Smooth muscle cell (in vitro differentiated cells): ENCODE data around the gene ATF6B. TPM values are rescaled to one million over a fixed set of nuclear protein-coding genes. Genes with fewer than 3 reads are reported as not detected.

Source experiments
- DNase-seq: peaks from one replicate; lab custom pipeline; 2025; ENCODE audit not compliant: unreplicated experiment; lab: John Stamatoyannopoulos, UW
- H2AFZ ChIP-seq: fragments of 200-600 bp; sonication (generic); 2 replicates; pipeline ENCODE4 v1.6.0; 2016; ENCODE audit warnings: antibody characterized with exemption, low read depth, mild to moderate bottlenecking
- H3F3A ChIP-seq: fragments of 200-600 bp; sonication (generic); 2 replicates; pipeline ENCODE4 v1.6.0; 2017; ENCODE audit warnings: antibody characterized with exemption, low read depth
- H3K27ac ChIP-seq: fragments of 200-600 bp; sonication (generic); 2 replicates; pipeline ENCODE4 v1.5.1; 2016; ENCODE audit warnings: low read depth, mild to moderate bottlenecking
- H3K27me3 ChIP-seq: fragments of 200-600 bp; sonication (generic); 2 replicates; pipeline ENCODE4 v1.6.1; 2016; ENCODE audit warnings: low read depth, mild to moderate bottlenecking
- H3K36me3 ChIP-seq: fragments of 200-600 bp; sonication (generic); 2 replicates; pipeline ENCODE4 v1.5.1; 2016; ENCODE audit warnings: low read depth
- H3K4me1 ChIP-seq: fragments of 200-600 bp; sonication (generic); 2 replicates; pipeline ENCODE4 v1.5.1; 2016; ENCODE audit warnings: low read depth
- H3K4me2 ChIP-seq: fragments of 200-600 bp; sonication (generic); 2 replicates; pipeline ENCODE4 v1.6.0; 2016; ENCODE audit warnings: mild to moderate bottlenecking
- H3K4me3 ChIP-seq: fragments of 200-600 bp; sonication (generic); 2 replicates; pipeline ENCODE4 v1.5.1; 2016; ENCODE audit warnings: mild to moderate bottlenecking
- H3K79me2 ChIP-seq: fragments of 200-600 bp; sonication (generic); 2 replicates; pipeline ENCODE4 v1.6.0; 2016; ENCODE audit warnings: low read depth, mild to moderate bottlenecking
- H3K9ac ChIP-seq: fragments of 200-600 bp; sonication (generic); 2 replicates; pipeline ENCODE4 v1.6.0; 2016; ENCODE audit warnings: low read depth
- H3K9me3 ChIP-seq: fragments of 200-600 bp; sonication (generic); replicated peaks from 2 replicates; pipeline ENCODE4 v1.5.1; 2016; ENCODE audit warnings: low read depth
- H4K20me1 ChIP-seq: fragments of 200-600 bp; sonication (generic); 2 replicates; pipeline ENCODE4 v1.6.0; 2016; ENCODE audit warnings: low read depth
- CTCF ChIP-seq: fragments of 200-600 bp; sonication (generic); IDR thresholded peaks from 2 replicates; pipeline ENCODE4 v1.5.1; 2017; ENCODE audit warnings: borderline replicate concordance, mild to moderate bottlenecking, antibody characterized with exemption; ENCODE audit not compliant: insufficient read depth, poor library complexity, severe bottlenecking
- WGBS: methylation state at CpG from one replicate; pipeline ENCODE4 v1.1.7; 2016; ENCODE audit warnings: low lambda C conversion rate; 5-methylcytosine and 5-hydroxymethylcytosine counted together
- polyA plus RNA-seq: library from polyadenylated mRNA; unstranded; fragments of >200 nt; fragmentation: Nextera tagmentation; extraction: Ambion mirVana; gene quantifications from 2 replicates; pipeline ENCODE4 v1.2.1, GENCODE V29; 2016
- total RNA-seq: library from RNA; depleted of rRNA; stranded (reverse); fragments of >200 nt; gene quantifications from 2 replicates; pipeline ENCODE4 v1.2.3, GENCODE V29; 2014

The ATF6B gene
- total and polyA plus RNA-seq, 2 experiments from 2014 or later: 22.2 to 22.5 TPM

GRCh38 chr6:32149932-32150870, 22.2 kb upstream of the ATF6B start:
- peak overlapping the region; percentile 27 for H3K4me3 ChIP-seq
- peak overlapping the region; percentile 90 for H3K4me2 ChIP-seq
- no peak for DNase-seq
- H3K36me3 ChIP-seq: no peaks in the 10 kb centered on the region
- H2AFZ ChIP-seq: no peak overlapping the region
- whole genome bisulfite sequencing: 24% methylated on average over 37 of the region's 55 CpGs
- H4K20me1 ChIP-seq: no peaks in the 10 kb centered on the region
- H3K27me3 ChIP-seq: peaks cover 26% of the 10 kb centered on the region
- peaks cover 17% of the 10 kb centered on the region for H3K4me1 ChIP-seq
- no peaks in the 10 kb centered on the region for H3F3A ChIP-seq
- H3K9me3 ChIP-seq: no peaks in the 10 kb centered on the region
- no peak overlapping the region for H3K27ac ChIP-seq
- no peak for TF ChIP-seq CTCF
- peaks cover 9% of the 10 kb centered on the region for H3K79me2 ChIP-seq
- H3K9ac ChIP-seq: no peak overlapping the region

- H3K9ac ChIP-seq: no peak overlapping the region
- WGBS: 55% methylated on average over 47 of the region's 47 CpGs
- H3F3A ChIP-seq: no peaks in the 10 kb centered on the region
- H3K79me2 ChIP-seq: no peaks in the 10 kb centered on the region
- H3K4me3 ChIP-seq: peak overlapping the region; percentile 32
- peak overlapping the region; percentile 52 for H3K4me2 ChIP-seq
- no peaks in the 10 kb centered on the region for H3K36me3 ChIP-seq
- no peaks in the 10 kb centered on the region for H3K9me3 ChIP-seq
- H3K4me1 ChIP-seq: peaks cover 12% of the 10 kb centered on the region
- no peak for DNase-seq
- H3K27me3 ChIP-seq: peaks cover 26% of the 10 kb centered on the region
- H3K27ac ChIP-seq: no peak overlapping the region
- H4K20me1 ChIP-seq: no peaks in the 10 kb centered on the region
- no peak overlapping the region for H2AFZ ChIP-seq
- TF ChIP-seq CTCF: no peak
Observed at GRCh38 chr6:32149092-32149755, 21.2 kb upstream of the ATF6B start.

GRCh38 chr6:32148289-32149091, 20.4 kb upstream of the ATF6B start:
- DNase-seq: no peak
- WGBS: 41% methylated on average over 39 of the region's 39 CpGs
- H2AFZ ChIP-seq: peak overlapping the region; percentile 58
- H3F3A ChIP-seq: no peaks in the 10 kb centered on the region
- H3K36me3 ChIP-seq: no peaks in the 10 kb centered on the region
- peak overlapping the region; percentile 52 for H3K4me2 ChIP-seq
- peak; percentile 17 for TF ChIP-seq CTCF
- peaks cover 26% of the 10 kb centered on the region for H3K27me3 ChIP-seq
- H3K4me3 ChIP-seq: peak overlapping the region; percentile 34
- H3K27ac ChIP-seq: no peak overlapping the region
- H3K79me2 ChIP-seq: no peaks in the 10 kb centered on the region
- peaks cover 12% of the 10 kb centered on the region for H3K4me1 ChIP-seq
- H3K9me3 ChIP-seq: no peaks in the 10 kb centered on the region
- no peaks in the 10 kb centered on the region for H4K20me1 ChIP-seq
- H3K9ac ChIP-seq: no peak overlapping the region
